Peyer's patch (tissue), 4 donors: ENCODE results near the gene CERS6. TPM values are rescaled to one million over a fixed set of nuclear protein-coding genes. Genes with fewer than 3 reads are reported as not detected.

Experiments
- DNase-seq, 3 donors: peaks; one replicate each; pipeline ENCODE4 v3.0.0-alpha.2; 2017 to 2019
- H3K27ac ChIP-seq, 4 donors: fragments of 200-600 bp; sonication (generic); one replicate each; pipeline ENCODE4 v1.5.1; 2016 to 2019
- H3K27me3 ChIP-seq, 2 donors: fragments of 200-600 bp; sonication (generic); one replicate each; pipeline ENCODE4 v1.5.1; 2019
- H3K36me3 ChIP-seq, 3 donors: fragments of 200-600 bp; sonication (generic); one replicate each; pipeline ENCODE4 v1.5.1; 2016 to 2019
- H3K4me1 ChIP-seq, 4 donors: fragments of 200-600 bp; sonication (generic); one replicate each; pipeline ENCODE4 v1.5.1; 2016 to 2019
- H3K4me3 ChIP-seq, 4 donors: fragments of 200-600 bp; sonication (generic); 1 replicate in 3 of 4; 2 replicates in 1 of 4; pipeline ENCODE4 v1.5.1; 2016 to 2019; ENCODE audit warnings: mild to moderate bottlenecking in 1 of 4
- H3K9me3 ChIP-seq, 4 donors: fragments of 200-600 bp; sonication (generic); one replicate each; pipeline ENCODE4 v1.5.1; 2016 to 2019; ENCODE audit warnings: mild to moderate bottlenecking in 1 of 4
- CTCF ChIP-seq, 6 experiments: fragments of 450-650 bp in 4 of 6; fragments of 200-600 bp in 2 of 6; sonication (generic) in 1 of 6; IDR thresholded peaks; one replicate each; pipeline ENCODE4 v1.5.1; 2017 to 2019; ENCODE audit warnings: antibody characterized with exemption in 6 of 6, mild to moderate bottlenecking in 3 of 6, moderate library complexity in 1 of 6
- POLR2A ChIP-seq, 2 donors: fragments of 450-650 bp; IDR thresholded peaks; one replicate each; pipeline ENCODE4 v1.5.1; 2017; ENCODE audit warnings: antibody characterized with exemption in 2 of 2, mild to moderate bottlenecking in 2 of 2, moderate library complexity in 2 of 2
- total RNA-seq, 4 donors: library from RNA; depleted of rRNA; stranded (reverse); fragments of >200 nt; gene quantifications; one replicate each; pipeline ENCODE4 v1.1.0, GENCODE V29; 2016

The CERS6 gene
- total RNA-seq, 4 donors from 2014 or later = 28.1 to 110 (median 96.7) TPM

- DNase-seq = no peak
- Histone ChIP-seq H3K4me1 (peaks cover 0 to 9% (median 0%) of the 10 kb centered on the region in 4 donors), H3K27me3 (no peaks in the 10 kb centered on the region), H3K27ac (no peak overlapping the region), H3K4me3 (no peak overlapping the region), H3K36me3 (no peaks in the 10 kb centered on the region), H3K9me3 (no peaks in the 10 kb centered on the region)
- TF ChIP-seq CTCF (IDR thresholded peaks at IDR 0.05) = no peak
- TF ChIP-seq POLR2A (IDR thresholded peaks at IDR 0.05) = no peak
Measured at GRCh38 chr2:168671932-168672331, 215.9 kb downstream of the CERS6 start.

GRCh38 chr2:168673265-168674189 is 217.5 kb downstream of the CERS6 start:
- no peak for DNase-seq
- H3K27ac ChIP-seq = no peak overlapping the region
- no peaks in the 10 kb centered on the region for H3K36me3 ChIP-seq
- no peak overlapping the region for H3K4me3 ChIP-seq
- TF ChIP-seq CTCF (IDR thresholded peaks at IDR 0.05) (no peak), POLR2A (IDR thresholded peaks at IDR 0.05) (no peak)
- no peaks in the 10 kb centered on the region for H3K9me3 ChIP-seq
- peaks cover 0 to 9% (median 0%) of the 10 kb centered on the region in 4 donors for H3K4me1 ChIP-seq
- H3K27me3 ChIP-seq = no peaks in the 10 kb centered on the region

GRCh38 chr2:168678153-168678853 is 222.2 kb downstream of the CERS6 start:
- H3K27ac ChIP-seq = no peak overlapping the region
- TF ChIP-seq CTCF (IDR thresholded peaks at IDR 0.05) = no peak
- TF ChIP-seq POLR2A (IDR thresholded peaks at IDR 0.05) = no peak
- DNase-seq = peak in 1 of 3 donors; percentile 58
- no peaks in the 10 kb centered on the region for H3K4me1 ChIP-seq
- H3K9me3 ChIP-seq = no peaks in the 10 kb centered on the region
- no peaks in the 10 kb centered on the region for H3K36me3 ChIP-seq
- no peak overlapping the region for H3K4me3 ChIP-seq
- H3K27me3 ChIP-seq = no peaks in the 10 kb centered on the region

GRCh38 chr2:168679081-168679480 is 223.0 kb downstream of the CERS6 start:
- Histone ChIP-seq H3K4me3 (no peak overlapping the region), H3K9me3 (no peaks in the 10 kb centered on the region), H3K36me3 (no peaks in the 10 kb centered on the region), H3K4me1 (no peaks in the 10 kb centered on the region), H3K27me3 (no peaks in the 10 kb centered on the region), H3K27ac (no peak overlapping the region)
- no peak for DNase-seq
- no peak for TF ChIP-seq POLR2A (IDR thresholded peaks at IDR 0.05)
- TF ChIP-seq CTCF (IDR thresholded peaks at IDR 0.05) = no peak

- H3K27ac ChIP-seq = no peak overlapping the region
- TF ChIP-seq POLR2A (IDR thresholded peaks at IDR 0.05) (no peak), CTCF (IDR thresholded peaks at IDR 0.05) (no peak)
Measured at GRCh38 chr2:168679741-168680310, 223.8 kb downstream of the CERS6 start.

More at GRCh38 chr2:168679741-168680310, 223.8 kb downstream of the CERS6 start:
- H3K27me3 ChIP-seq = no peaks in the 10 kb centered on the region
- no peak for DNase-seq
- no peaks in the 10 kb centered on the region for H3K36me3 ChIP-seq
- H3K4me3 ChIP-seq = no peak overlapping the region
- H3K9me3 ChIP-seq = no peaks in the 10 kb centered on the region
- H3K4me1 ChIP-seq = no peaks in the 10 kb centered on the region
